GM18868 (cell line): ENCODE measurements around the gene TENM4.
"Not testable (repeated sequence)": the region's sequence is repeated elsewhere in the genome, so short reads cannot be mapped to it uniquely, and the experiment has no call there.

Experiments used
- ATAC-seq: cut with Tn5 transposase; IDR thresholded peaks from one replicate; pipeline ENCODE4 v1.9.1; 2021; ENCODE audit warnings: mild to moderate bottlenecking, moderate library complexity; ENCODE audit not compliant: unreplicated experiment

The TENM4 gene

DNA sequence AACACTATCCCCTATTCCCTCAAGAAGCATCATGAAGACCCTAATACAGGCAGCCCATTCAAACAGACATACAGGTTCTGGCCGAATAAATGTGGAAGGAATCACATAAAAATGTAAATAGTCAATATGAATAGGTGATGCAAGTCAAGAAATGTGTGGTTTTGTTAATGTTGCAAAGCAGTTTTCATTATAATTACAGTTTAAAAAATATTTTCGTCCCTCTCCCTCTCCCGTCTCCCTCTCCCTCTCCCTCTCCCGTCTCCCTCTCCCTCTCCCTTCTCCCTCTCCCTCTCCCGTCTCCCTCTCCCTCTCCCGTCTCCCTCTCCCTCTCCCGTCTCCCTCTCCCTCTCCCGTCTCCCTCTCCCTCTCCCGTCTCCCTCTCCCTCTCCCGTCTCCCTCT, 250.3 kb downstream of the TENM4 start:
- not testable (repeated sequence) for ATAC-seq

DNA sequence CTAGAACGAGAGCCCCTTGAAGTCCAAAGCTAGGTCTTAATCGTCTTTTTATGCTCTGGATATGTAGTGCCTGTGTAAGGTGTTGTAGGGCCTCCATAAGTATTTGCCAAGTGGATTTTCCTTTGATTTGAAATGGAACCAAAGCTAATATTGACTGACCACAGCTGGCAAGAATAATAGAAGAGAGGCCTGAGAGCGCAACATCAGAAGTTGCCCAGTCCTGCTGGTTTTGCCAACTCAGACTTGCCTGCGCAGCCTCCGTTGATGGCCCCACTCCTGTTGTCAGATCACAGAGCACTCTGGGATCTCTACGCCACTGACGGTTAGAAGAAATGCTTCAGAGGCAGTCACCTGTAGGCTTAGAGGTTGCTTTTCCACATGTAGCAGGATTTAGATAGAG, 251.2 kb downstream of the TENM4 start:
- no peak for ATAC-seq

DNA sequence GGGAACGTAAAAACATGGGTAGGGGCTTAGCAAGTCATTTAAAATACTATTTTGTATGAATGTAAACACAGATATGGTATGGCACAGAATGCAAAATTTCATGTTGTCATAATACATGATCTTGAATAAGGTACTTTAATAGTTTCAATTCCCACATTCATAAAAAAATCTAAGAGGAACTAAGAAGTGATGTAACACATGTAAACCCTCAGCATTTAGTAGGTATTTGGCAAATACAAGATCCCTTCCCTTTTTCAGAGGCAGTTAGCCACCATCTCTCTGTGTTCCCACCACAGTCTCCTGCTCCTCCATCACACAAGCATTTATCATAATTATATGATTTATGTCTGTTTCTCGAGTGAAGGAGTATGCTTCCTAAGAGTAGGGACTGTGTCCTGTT, 251.8 kb downstream of the TENM4 start:
- no peak for ATAC-seq

DNA sequence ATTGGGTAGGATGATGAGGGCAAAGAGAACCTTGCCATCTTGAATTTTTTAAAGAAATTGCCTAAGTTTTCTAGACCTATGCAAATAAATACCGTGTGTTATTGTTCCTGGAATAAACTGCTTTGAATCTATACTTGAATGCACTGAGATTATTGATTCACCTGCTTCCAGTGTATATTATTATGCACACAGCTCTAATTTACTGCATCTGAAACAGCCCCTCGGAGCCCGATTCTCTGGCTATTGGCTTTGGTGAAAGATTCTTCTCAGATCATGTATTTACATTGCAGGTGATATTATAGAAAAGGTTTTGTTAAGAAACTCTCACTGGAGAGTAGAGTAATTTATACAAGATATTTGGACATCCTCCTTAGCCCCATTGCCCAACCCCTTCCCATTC, 254.2 kb downstream of the TENM4 start:
- no peak for ATAC-seq

DNA sequence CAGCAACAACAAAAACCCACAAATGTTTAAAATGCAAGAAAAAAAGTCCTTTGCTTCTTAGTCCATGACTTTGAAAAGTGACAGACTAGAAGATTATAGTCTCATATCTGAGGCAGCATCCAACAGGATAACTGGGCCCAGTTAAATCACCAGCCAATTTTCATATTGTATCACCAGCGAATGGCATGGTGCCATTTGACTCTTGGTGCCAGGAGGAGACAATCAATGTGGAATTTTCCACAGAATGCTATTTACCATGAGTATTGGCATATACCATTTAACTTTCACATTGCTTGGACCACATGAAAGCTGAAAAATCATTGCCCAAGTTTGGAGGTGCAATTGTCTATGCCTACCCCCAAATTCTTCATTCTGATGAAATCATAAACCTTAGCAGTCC, 255.5 kb downstream of the TENM4 start:
- no peak for ATAC-seq

DNA sequence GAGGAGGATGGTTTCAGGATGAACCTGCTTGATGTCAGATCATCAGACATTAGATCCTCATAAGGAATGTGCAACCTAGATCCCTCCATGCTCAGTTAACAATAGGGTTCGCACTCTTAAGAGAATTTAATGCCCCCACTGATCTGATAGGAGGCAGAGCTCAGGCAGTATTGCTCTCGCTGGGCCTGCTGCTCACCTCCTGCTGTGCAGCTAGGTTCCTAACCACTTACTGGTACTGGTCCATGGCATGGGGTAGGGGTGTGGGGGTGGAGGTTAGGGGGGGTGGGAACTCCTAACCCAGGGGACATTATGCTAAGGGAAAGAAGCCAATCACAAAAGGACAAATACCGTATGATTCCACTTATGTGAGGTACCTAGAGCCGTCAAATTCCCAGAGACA, 256.5 kb downstream of the TENM4 start:
- no peak for ATAC-seq

DNA sequence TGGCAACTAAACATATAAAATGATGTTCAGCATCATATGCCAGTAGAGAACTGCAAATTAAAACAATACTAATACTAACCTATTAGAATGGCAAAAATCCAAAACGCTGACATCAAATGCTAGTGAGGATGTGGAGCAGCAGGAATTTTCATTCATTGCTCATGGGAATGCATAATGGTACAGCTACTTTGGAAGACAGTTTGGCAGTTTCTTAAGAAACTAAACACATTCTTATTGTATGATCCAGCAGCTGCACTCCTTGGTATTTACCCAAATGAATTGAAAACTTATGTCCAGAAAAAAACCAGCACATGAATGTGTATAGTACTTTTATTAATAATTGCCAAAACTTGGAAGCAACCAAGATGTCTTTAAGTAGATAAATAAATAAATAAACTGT, 258.0 kb downstream of the TENM4 start:
- no peak for ATAC-seq

DNA sequence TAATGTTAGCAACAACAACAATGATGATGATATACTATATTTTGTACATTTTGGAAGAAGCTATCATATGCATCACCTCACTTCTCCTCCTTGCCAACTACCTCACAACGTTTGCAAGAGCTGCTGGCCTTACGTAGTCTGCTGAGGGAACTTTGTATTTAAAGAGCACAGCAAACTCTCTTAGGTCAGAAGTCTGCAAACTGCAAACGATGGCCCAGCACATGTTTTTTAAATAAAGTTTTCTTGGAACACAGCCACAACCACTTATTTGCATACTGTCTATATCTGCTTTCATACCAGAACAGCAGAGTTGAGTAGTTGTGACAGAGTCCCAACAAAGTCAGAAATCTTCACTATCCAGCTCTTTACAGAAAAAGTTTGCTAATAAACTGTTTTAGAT, 261.7 kb downstream of the TENM4 start:
- no peak for ATAC-seq

DNA sequence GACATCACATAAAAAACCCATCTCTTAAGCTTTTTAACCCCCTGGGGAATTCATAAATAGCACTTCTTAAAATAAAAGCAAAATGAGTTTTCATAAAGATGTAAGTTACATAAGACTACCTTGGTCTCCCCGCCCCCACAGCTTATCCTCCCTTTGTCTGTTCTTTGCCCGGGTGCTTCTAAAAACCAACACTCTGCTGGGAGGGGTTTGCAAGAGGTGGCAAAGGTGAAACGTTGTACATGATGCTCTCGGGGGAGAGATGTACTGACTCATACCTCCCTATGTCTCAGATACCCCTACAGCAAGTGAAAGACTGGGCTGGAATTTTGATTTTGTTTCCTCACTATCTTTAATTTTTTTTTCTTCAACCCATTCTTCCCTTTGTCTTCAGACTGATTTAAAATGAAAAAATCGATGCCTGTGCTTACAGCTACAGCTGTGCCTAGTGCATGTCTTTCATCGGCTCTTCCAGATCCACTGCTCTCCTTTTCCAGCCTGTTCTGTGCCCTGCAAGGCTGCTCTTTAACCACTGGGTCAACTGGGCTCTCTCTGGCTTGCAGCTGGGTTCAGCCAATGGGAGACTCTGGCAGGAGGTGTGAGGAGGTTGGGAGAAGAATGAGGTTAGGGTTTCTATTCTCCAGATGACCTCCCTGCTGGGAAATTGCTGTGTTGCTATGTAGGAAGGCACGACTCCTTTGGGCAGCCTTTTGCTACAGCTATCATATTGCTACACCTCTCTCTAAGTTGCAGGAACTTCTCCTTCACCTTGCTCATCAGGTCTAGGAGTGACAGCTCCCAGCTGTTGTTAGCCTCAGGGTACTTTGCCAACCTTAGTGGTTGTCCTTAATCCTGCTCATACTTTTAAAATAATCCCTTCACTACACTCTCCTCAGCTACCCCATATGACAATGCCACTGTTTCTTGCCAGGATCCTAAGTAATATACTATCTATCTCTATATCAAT, 266.5 kb downstream of the TENM4 start:
- ATAC-seq, result no peak

DNA sequence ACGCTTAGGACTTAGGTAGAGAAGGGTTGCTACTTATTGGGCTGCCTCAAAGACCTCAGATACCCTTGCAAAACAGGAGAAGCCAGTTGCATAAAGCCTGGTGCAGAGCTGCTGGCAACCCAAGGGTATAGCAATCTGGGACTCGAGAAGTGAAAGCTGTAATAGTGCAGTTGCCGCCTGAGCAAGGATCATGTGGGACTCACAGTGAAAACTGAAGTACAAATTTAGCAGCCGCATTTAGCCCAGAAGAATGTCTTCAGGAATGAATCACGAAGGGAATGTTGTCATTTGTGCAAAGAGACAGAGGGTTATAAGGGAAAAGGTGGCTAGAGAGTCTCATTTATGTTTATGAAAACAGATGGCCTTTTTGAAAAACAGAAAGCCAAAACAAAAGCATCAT, 267.2 kb downstream of the TENM4 start:
- ATAC-seq, result no peak

DNA sequence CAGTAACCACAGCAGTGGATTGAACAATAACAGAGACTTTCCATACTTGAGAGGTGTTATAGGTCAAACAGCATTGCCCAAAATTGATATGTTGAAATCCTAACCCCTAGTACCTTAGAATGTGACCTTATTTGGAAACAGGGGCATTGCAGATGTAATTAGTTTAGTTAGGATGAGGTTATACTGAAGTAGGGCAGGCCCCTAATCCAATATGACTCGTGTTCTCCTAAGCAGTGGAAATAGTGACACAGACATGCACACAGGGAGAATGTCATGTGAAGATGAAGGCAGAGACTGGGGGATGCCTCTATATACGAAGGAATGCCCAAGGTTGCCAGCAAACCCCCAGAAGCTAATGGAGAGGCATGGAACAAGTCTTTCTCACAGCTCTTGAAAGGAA, 270.5 kb downstream of the TENM4 start:
- no peak for ATAC-seq

DNA sequence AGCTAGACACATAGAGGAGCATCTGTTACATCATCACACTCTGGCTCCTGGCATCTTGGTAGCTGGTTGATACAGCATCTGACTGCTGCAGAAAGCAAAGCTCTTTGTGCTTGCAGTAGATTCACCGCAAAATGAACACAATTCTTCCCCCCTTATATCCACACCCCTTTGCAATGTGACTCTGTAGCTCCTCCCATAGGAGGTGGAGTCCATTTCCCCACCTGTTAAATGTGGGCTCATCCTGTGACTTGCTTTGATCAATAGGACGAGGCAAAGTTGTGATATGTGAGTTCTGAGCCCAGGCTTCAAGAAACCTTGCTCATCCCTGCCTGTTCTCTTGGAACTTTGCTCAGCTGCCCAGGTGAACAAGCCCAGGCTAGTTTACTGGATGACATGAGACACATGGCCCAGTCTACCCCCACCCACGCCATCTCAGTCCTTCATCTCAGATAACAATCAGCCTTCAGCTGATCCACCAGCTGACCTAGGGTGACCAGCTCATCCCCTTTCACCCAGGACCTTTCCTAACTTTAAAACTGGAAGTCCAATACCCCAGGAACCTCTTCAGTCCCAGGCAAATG, 272.2 kb downstream of the TENM4 start:
- no peak for ATAC-seq

DNA sequence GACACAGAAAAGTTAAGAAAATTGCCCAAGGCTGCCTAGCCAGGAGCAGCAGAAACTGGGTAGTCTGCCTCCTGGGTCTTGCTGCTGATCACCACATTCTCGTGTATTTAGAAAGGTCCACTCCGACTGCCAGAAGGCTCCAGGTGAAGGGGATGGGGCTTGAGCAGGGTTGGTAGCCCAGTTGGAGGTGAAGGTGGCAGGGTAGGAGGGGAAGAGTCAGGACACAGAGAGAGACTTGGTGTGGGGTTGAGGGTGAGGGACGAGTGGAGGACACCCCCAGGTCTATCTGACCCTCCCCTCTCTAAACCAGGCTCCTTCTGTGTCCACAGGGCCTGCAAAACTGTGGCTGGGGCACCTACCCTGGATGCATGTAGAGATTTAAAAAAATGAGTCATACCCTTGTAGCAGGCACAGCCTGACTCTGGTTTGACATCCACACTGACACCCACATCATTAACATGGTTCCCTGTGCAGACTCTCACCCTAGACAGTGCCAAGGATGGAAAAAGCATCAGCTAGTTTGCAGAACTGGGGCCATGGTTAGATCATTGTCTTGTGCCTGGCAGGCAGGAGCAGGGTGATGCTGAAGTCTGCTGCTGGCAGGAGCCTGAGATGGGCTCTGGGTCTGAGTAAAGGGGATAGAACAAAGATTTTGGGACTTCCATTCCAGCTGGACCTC, 273.2 kb downstream of the TENM4 start:
- ATAC-seq, result no peak

DNA sequence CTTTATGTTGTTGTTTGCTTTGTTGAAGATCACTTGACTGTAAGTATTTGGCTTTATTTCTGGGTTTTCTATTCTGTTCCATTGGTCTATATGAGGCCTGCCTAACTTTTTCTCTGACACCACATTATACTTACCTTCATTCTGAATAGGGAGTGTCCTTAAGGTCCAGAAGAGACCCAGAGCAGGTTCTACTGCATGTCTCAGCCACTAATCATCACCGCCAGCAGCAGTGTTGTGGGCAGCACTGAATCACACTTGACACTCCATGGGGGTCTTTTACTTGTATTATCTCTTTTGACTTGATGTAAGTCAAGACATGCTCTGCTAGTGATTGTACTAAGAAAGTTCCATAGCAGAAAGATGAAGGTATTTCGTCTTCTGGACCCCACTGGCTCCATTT, 274.9 kb downstream of the TENM4 start:
- ATAC-seq, result no peak

DNA sequence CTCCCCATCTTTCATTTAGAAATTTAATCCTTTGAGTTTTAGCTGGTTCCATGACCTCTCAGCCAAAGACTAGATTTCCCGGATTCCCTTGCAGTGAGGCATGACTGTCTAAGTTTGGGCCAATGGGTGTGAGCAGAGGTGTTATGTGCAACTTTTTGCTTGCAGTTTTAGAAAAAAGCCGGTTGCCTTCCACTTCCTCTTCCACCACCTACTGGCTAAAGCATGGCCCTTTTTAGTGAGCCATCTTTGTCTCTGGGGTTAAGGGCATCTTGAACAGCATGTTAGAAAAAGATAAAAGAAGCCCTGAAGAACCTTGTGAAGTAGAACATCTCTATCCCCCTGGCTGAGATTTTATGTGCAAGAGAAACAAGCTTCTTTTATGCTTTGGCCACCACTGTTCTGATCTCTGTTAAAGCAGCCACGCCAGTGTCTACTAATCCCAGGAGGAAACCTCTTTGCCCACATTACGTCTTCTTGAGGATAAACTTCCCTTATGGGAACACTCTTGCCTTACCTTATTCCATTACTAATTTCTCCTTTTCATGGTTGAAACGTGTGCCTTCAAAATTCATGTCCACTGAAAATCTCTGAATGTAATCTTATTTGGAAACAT, 279.9 kb downstream of the TENM4 start:
- ATAC-seq, result no peak

DNA sequence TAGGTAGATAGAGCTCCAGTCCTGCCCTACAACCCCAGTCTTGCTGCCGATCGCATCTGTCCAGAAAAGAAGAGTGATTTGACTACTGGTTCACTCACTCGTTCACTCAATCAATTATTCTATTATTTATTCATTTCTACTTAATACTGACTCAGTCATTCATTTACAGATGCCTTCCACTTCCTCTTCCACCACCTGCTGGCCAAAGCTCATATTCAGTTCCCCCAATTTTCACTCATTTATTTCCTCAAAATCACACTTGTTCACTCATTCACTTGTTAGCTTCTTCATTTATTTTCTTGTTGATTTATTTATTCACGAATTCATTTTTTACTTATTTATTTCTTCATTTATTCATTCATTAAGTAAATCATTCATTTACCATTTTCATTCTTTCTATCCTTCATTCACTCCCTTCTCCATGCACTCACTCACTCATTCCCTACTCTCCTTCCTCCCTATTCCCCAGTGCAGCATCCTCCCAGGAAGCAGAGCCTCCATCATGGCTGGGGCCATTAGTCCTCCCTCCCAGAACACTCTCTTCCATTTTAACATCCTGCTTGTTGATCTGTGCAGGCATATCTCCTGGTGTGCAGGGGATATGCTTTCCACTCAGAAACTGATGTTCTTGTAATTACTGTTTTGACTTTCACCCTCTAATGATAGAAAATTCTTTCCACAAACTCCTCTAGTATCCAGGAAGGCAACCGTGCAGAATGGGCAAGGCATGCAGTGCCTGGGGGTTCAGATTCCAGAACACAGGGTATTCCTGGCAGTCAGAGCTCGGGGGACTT, 281.0 kb downstream of the TENM4 start:
- no peak for ATAC-seq

DNA sequence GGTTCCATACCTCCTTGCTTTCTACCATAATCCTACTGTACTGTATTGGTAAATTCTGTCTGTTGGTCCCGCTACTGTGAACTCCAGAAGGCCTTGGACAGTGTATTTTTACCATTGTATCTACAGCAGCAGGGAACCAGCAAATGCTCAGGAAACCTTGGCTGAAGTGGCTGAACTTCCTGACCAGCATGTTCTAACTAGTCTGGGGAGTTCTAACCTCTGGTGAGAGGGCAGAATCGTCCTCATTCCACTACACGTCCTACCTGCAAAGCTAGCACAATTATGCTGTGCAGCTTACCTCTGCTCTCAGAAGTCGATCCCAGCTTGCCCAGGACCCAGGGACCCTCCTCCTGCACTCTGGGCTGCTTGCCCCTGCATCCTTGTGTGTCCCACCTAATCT, 283.1 kb downstream of the TENM4 start:
- no peak for ATAC-seq

DNA sequence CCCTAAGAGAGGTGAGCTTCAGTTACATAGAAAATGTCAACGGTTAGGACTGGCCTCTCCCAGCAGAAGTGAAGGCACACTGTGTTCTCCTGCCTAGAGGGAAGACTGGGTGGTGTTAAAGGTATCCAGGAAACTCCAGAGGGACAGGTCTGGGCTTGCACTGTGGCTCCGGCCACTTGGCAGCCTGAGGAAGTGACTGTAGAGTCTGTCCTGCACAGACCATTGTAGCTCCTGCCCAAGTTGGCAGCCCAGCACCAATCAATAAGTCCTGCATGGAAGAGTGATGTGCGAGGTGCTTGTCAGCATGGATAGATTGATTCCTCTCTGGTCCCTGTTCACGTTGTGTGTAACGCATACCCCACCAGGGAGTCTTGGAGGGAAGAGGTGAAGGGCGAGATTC, 284.8 kb downstream of the TENM4 start:
- ATAC-seq, result no peak

DNA sequence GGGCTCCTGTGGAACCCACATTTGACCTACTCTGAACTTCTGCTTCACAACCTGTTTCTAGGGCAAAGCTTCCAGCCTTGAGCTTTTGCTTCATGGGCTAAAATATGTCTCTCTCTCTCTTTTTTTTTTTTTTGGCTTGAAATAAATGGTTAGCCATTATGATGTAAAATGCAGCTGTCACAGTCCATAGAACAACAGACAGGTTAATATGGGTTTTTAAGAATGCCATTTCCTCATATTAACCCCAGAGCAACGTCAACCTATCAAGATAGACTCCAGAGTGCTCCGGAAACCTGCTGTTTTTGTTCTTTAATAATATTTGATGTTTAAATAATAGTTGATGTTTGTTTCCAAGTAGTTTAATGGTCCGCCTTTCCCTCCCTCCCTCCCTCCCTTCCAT, 285.6 kb downstream of the TENM4 start:
- no peak for ATAC-seq

DNA sequence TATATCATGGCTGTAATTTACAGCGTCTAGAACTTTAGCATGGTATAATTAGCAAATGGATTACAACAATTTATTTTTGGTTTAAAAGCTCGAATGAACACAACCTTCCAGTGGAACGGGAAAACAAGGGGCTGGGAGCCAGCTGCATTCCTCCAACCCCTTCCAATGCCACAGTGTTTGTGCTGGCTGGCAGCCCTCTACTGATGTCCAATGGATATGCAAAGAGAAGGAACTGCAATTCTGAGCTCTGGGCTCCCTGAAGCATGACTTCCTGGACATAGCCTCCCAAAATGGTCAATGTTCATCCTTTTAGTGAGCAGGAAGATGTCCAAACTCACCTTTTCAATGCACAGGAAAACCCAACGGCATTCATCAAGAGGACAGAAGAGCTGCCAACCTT, 288.3 kb downstream of the TENM4 start:
- no peak for ATAC-seq

DNA sequence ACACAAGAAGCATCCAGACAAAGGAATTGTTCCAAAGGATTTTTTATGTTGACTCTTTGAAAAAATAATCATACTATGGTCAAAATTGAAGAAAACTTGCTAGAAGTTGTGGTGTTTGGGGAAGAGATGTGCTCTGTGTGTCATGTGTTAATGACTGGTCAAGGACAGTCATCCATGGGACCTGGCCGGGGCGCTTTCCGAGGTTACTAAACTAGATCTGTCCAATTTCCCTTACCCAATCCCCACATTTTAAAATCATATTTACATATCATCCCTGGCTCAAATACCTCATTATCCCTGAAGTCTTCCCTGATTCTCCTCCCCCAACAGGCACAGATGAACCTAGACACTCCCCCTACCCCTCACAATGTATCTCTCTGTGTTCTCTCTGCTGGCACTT, 289.4 kb downstream of the TENM4 start:
- no peak for ATAC-seq
